ENCODE results near the gene TENM3.

GRCh38 chr4:182752158-182752910, 509.1 kb downstream of the TENM3 start:
- TF ChIP-seq CTCF (IDR thresholded peaks at IDR 0.05 in 2 of 3, conservative IDR thresholded peaks at IDR 0.05 in 1 of 3; ENCODE audit: control insufficient read depth in 2 of 3, extremely low read depth in 1 of 3, insufficient read depth in 1 of 3, low read depth in 3 of 3, low read length in 3 of 3) (no peak), USF2 (IDR thresholded peaks at IDR 0.05; ENCODE audit: borderline replicate concordance, low read depth, low read length) (no peak), SMC3 (IDR thresholded peaks at IDR 0.05; ENCODE audit: borderline replicate concordance, low read length) (no peak), TAF1 (IDR thresholded peaks at IDR 0.05; ENCODE audit: borderline replicate concordance, low read depth, low read length) (no peak)

All from GM12878 (cell line).